ENCODE data around the gene GPR150. TPM values are rescaled to one million over a fixed set of nuclear protein-coding genes. Genes with fewer than 3 reads are reported as not detected.

Gene GPR150
- total and polyA plus RNA-seq, 10 of the 15 experiments (the other 5 are each of a cell fraction or from before 2014, with no cell fraction given) = 0.08 to 1.1 (median 0.37) TPM; not detected in 1

DNA sequence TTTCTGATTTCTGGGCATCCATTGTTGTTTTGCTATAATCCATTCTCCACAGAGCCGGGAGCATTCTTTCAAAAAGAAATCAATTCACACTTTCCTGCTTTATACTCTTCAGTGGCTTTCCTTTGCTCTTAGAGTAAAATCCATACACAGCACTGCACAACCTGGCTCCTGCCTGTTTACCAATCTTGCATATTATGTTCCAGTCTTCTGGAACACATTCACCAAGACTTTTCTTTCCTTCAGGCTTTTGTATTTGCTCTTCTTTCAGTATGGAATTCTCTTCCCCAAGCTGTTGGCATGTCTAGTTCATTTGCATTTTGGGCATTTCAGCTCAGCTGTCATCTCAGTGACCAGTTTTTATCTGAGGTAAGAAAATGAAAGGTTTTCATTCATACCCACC lies 33.0 kb downstream of the GPR150 start:
- Histone ChIP-seq H3K9ac (ENCODE audit: control insufficient read depth, insufficient read depth, low read length) (no peak overlapping the region), H3K4me1 (ENCODE audit: control insufficient read depth, insufficient read depth, low read length) (peaks cover 4% of the 10 kb centered on the region; the same call in 1 of the 2 replicates), H2AFZ (ENCODE audit: control insufficient read depth, low read depth, low read length) (no peak overlapping the region), H3K79me2 (ENCODE audit: control insufficient read depth, insufficient read depth, low read length) (no peaks in the 10 kb centered on the region), H3K4me2 (ENCODE audit: control insufficient read depth, insufficient read depth) (no peak overlapping the region), H3K27ac (ENCODE audit: control insufficient read depth, insufficient read depth) (no peak overlapping the region), H3K36me3 (ENCODE audit: control insufficient read depth in 2 of 2, insufficient read depth in 2 of 2, low read length in 1 of 2) (no peaks in the 10 kb centered on the region), H3K4me3 (no peak overlapping the region), H3K9me3 (replicated peaks; ENCODE audit: control insufficient read depth, insufficient read depth, low read length) (no peaks in the 10 kb centered on the region), H4K20me1 (ENCODE audit: control insufficient read depth, insufficient read depth) (no peaks in the 10 kb centered on the region), H3K27me3 (replicated peaks in 1 of 2; ENCODE audit: control insufficient read depth in 2 of 2, insufficient read depth in 2 of 2, low read length in 1 of 2) (no peaks in the 10 kb centered on the region)
- SMC1A ChIA-PET (ENCODE audit: uncharacterized antibody, unreplicated experiment) = interaction anchor here (0.8 to 3.7 kb wide), 8 partner anchors 10 to 204 kb away, joined by 3 to 19 read pairs (median 4); no protein-coding TSS in a partner anchor
- BruUV-seq (replicated peaks) = no TSS peak
- no peak for FAIRE-seq
- TF ChIP-seq LARP7 (IDR thresholded peaks at IDR 0.05) (no peak), NFXL1 (IDR thresholded peaks at IDR 0.05; ENCODE audit: borderline replicate concordance) (no peak), POLR2AphosphoS5 (IDR thresholded peaks at IDR 0.05; ENCODE audit: low read length) (no peak), MEF2A (IDR thresholded peaks at IDR 0.05; ENCODE audit: insufficient read depth, low read depth, low read length) (no peak), CBX3 (IDR thresholded peaks at IDR 0.05; ENCODE audit: borderline replicate concordance, low read depth) (no peak), ZZZ3 (IDR thresholded peaks at IDR 0.05; ENCODE audit: control insufficient read depth, insufficient read length, low read depth) (no peak), NBN (IDR thresholded peaks at IDR 0.05) (no peak), ZNF207 (IDR thresholded peaks at IDR 0.05; ENCODE audit: borderline replicate concordance) (no peak), TAF1 (IDR thresholded peaks at IDR 0.05; ENCODE audit: borderline replicate concordance, low read depth, low read length) (no peak), IRF3 (IDR thresholded peaks at IDR 0.05) (no peak), FOS (IDR thresholded peaks at IDR 0.05; ENCODE audit: borderline replicate concordance, extremely low read depth, insufficient read length) (no peak), SREBF2 (IDR thresholded peaks at IDR 0.05; ENCODE audit: low read length) (no peak), RAD21 (IDR thresholded peaks at IDR 0.05; ENCODE audit: insufficient read depth, low read depth, low read length) (no peak), MTA2 (IDR thresholded peaks at IDR 0.05; ENCODE audit: low read depth) (no peak), BRCA1 (IDR thresholded peaks at IDR 0.05; ENCODE audit: low read depth, low read length) (no peak), PML (IDR thresholded peaks at IDR 0.05; ENCODE audit: low read length) (no peak)
- TF ChIP-seq, protein P1, sequence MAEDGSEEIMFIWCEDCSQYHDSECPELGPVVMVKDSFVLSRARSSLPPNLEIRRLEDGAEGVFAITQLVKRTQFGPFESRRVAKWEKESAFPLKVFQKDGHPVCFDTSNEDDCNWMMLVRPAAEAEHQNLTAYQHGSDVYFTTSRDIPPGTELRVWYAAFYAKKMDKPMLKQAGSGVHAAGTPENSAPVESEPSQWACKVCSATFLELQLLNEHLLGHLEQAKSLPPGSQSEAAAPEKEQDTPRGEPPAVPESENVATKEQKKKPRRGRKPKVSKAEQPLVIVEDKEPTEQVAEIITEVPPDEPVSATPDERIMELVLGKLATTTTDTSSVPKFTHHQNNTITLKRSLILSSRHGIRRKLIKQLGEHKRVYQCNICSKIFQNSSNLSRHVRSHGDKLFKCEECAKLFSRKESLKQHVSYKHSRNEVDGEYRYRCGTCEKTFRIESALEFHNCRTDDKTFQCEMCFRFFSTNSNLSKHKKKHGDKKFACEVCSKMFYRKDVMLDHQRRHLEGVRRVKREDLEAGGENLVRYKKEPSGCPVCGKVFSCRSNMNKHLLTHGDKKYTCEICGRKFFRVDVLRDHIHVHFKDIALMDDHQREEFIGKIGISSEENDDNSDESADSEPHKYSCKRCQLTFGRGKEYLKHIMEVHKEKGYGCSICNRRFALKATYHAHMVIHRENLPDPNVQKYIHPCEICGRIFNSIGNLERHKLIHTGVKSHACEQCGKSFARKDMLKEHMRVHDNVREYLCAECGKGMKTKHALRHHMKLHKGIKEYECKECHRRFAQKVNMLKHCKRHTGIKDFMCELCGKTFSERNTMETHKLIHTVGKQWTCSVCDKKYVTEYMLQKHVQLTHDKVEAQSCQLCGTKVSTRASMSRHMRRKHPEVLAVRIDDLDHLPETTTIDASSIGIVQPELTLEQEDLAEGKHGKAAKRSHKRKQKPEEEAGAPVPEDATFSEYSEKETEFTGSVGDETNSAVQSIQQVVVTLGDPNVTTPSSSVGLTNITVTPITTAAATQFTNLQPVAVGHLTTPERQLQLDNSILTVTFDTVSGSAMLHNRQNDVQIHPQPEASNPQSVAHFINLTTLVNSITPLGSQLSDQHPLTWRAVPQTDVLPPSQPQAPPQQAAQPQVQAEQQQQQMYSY (CRISPR knock-in tag; IDR thresholded peaks at IDR 0.05) = no peak
- TF ChIP-seq, protein P2, sequence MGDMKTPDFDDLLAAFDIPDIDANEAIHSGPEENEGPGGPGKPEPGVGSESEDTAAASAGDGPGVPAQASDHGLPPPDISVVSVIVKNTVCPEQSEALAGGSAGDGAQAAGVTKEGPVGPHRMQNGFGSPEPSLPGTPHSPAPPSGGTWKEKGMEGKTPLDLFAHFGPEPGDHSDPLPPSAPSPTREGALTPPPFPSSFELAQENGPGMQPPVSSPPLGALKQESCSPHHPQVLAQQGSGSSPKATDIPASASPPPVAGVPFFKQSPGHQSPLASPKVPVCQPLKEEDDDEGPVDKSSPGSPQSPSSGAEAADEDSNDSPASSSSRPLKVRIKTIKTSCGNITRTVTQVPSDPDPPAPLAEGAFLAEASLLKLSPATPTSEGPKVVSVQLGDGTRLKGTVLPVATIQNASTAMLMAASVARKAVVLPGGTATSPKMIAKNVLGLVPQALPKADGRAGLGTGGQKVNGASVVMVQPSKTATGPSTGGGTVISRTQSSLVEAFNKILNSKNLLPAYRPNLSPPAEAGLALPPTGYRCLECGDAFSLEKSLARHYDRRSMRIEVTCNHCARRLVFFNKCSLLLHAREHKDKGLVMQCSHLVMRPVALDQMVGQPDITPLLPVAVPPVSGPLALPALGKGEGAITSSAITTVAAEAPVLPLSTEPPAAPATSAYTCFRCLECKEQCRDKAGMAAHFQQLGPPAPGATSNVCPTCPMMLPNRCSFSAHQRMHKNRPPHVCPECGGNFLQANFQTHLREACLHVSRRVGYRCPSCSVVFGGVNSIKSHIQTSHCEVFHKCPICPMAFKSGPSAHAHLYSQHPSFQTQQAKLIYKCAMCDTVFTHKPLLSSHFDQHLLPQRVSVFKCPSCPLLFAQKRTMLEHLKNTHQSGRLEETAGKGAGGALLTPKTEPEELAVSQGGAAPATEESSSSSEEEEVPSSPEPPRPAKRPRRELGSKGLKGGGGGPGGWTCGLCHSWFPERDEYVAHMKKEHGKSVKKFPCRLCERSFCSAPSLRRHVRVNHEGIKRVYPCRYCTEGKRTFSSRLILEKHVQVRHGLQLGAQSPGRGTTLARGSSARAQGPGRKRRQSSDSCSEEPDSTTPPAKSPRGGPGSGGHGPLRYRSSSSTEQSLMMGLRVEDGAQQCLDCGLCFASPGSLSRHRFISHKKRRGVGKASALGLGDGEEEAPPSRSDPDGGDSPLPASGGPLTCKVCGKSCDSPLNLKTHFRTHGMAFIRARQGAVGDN (IDR thresholded peaks at IDR 0.05) = no peak
- intact Hi-C loops (cut with micrococcal nuclease; ENCODE audit: unreplicated experiment) = no loop called here
- CTCF ChIA-PET = interaction anchor here (1.2 to 4.8 kb wide), 5 partner anchors 9 to 961 kb away, joined by 3 to 30 read pairs (median 5); no protein-coding TSS in a partner anchor
- POLR2A ChIA-PET = no interaction called here
- ATAC-seq = no peak
- WGBS (ENCODE audit: insufficient coverage, insufficient replicate concordance, low lambda C conversion rate, missing lambda C conversion rate) = 75% methylated on average over 1 of the region's 1 CpG
- in situ Hi-C loops (cut with MboI) = no loop called here
- no peak for DNase-seq (ENCODE audit: low read depth, low spot score)
- RAD21 ChIA-PET (ENCODE audit: unreplicated experiment) = interaction anchor here (0.9 to 2.0 kb wide), 4 partner anchors 79 to 160 kb away, joined by 3 to 5 read pairs (median 4); partner anchors contain the start of gene RHOBTB3

All from GM12878 (cell line).